ENCODE data around the gene SPOCK2.

The SPOCK2 gene

GRCh38 chr10:72068901-72069446, 19.4 kb downstream of the SPOCK2 start:
- DNase-seq = no peak

- no peak for DNase-seq
These were observed 20.1 kb downstream of the SPOCK2 start for GRCh38 chr10:72068126-72068765.

- no peak for DNase-seq
These were observed 20.8 kb downstream of the SPOCK2 start for GRCh38 chr10:72067463-72068125.

- DNase-seq = no peak
These were observed 21.8 kb downstream of the SPOCK2 start for GRCh38 chr10:72066318-72067284.

GRCh38 chr10:72065439-72066025, 22.8 kb downstream of the SPOCK2 start:
- DNase-seq = no peak

- no peak for DNase-seq
These were observed 24.5 kb downstream of the SPOCK2 start for GRCh38 chr10:72063703-72064391.

- DNase-seq = no peak
These were observed 25.3 kb downstream of the SPOCK2 start for GRCh38 chr10:72062832-72063702.

- no peak for DNase-seq
These were observed 26.0 kb downstream of the SPOCK2 start for GRCh38 chr10:72062382-72062781.

GRCh38 chr10:72061930-72062329, 26.4 kb downstream of the SPOCK2 start:
- DNase-seq = no peak

GRCh38 chr10:72061491-72061890, 26.9 kb downstream of the SPOCK2 start:
- no peak for DNase-seq

- DNase-seq = no peak
These were observed 28.2 kb downstream of the SPOCK2 start for GRCh38 chr10:72059843-72060822.

- no peak for DNase-seq
These were observed 29.1 kb downstream of the SPOCK2 start for GRCh38 chr10:72058989-72059842.

GRCh38 chr10:72058347-72058898, 29.9 kb downstream of the SPOCK2 start:
- DNase-seq = no peak

- DNase-seq = no peak
These were observed 31.2 kb downstream of the SPOCK2 start for GRCh38 chr10:72056932-72057751.

GRCh38 chr10:72056113-72056512, 32.2 kb downstream of the SPOCK2 start:
- DNase-seq = no peak

GRCh38 chr10:72053690-72054089, 34.7 kb downstream of the SPOCK2 start:
- DNase-seq = no peak

- DNase-seq = no peak
These were observed 37.5 kb downstream of the SPOCK2 start for GRCh38 chr10:72050873-72051272.
